Neural cell (in vitro differentiated cells): ENCODE results near the gene SPHKAP.

Experiments used
- EP300 ChIP-seq: fragments of 450-650 bp; conservative IDR thresholded peaks from 2 replicates; pipeline ENCODE4 v1.6.1; 2014; ENCODE audit warnings: antibody characterized with exemption, mild to moderate bottlenecking, moderate library complexity; ENCODE audit not compliant: poor library complexity, severe bottlenecking
- EZH2 ChIP-seq: fragments of 200-600, 300-800 bp; shearing (Covaris generic), sonication (generic); IDR thresholded peaks from 2 replicates; pipeline ENCODE4 v1.6.1; 2014; ENCODE audit warnings: antibody characterized with exemption, low read length, borderline replicate concordance, mild to moderate bottlenecking; ENCODE audit not compliant: insufficient read depth, poor library complexity, severe bottlenecking
- TF ChIP-seq, protein P1 (sequence below): fragments of 450-650 bp; IDR thresholded peaks from 2 replicates; pipeline ENCODE4 v1.5.1; 2014; ENCODE audit warnings: antibody characterized with exemption, mild to moderate bottlenecking, moderate library complexity; ENCODE audit not compliant: poor library complexity, severe bottlenecking

DNA sequence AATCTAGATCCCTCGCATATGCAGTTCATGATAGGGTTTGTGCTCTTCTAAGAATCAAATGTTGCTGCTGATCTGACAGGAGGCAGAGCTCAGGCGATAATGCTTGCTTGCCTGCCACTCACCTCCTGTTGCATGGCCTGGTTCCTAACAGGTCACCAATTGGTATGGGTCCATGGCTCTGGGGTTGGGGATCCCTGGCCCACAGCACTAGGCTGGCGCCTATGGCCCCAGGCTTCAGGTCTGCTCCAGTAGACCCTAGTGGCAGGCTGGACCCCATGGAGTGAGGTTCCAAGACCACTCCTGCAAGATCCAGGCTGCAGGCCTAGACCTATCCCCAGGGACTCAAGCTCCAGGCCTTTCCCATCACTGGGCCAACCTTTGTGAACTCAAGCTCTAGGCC, 102.3 kb downstream of the SPHKAP start:
- TF ChIP-seq, protein P1, sequence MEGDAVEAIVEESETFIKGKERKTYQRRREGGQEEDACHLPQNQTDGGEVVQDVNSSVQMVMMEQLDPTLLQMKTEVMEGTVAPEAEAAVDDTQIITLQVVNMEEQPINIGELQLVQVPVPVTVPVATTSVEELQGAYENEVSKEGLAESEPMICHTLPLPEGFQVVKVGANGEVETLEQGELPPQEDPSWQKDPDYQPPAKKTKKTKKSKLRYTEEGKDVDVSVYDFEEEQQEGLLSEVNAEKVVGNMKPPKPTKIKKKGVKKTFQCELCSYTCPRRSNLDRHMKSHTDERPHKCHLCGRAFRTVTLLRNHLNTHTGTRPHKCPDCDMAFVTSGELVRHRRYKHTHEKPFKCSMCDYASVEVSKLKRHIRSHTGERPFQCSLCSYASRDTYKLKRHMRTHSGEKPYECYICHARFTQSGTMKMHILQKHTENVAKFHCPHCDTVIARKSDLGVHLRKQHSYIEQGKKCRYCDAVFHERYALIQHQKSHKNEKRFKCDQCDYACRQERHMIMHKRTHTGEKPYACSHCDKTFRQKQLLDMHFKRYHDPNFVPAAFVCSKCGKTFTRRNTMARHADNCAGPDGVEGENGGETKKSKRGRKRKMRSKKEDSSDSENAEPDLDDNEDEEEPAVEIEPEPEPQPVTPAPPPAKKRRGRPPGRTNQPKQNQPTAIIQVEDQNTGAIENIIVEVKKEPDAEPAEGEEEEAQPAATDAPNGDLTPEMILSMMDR: no peak
- TF ChIP-seq EP300: no peak
- no peak for TF ChIP-seq EZH2
